Activated naive CD8-positive, alpha-beta T cell treated with anti-CD3 and anti-CD28 coated beads, Interleukin-2, amount 10 ng/mL, durations not matched to agents 7 days and 5 days (primary cell): Measurements from ENCODE around the gene SGMS2. TPM values are rescaled to one million over a fixed set of nuclear protein-coding genes. Genes with fewer than 3 reads are reported as not detected.
A peak's percentile ranks its signal among the peaks of the same experiment; 100 is the strongest.

Experiments
- ATAC-seq: fragments of 150-1000 bp; cut with Tn5 transposase; one replicate; pipeline ENCODE4 v1.10.0; 2021; ENCODE audit warnings: low read depth, moderate library complexity
- POLR2A ChIA-PET: fragments of 350-600 bp; sonication (Branson Sonifier 250); formaldehyde crosslinking; loops from one replicate; lab custom pipeline; 2021; ENCODE audit warnings: antibody characterized with exemption; lab: Charles Lee
- DNase-seq: peaks from one replicate; pipeline ENCODE4 v3.0.0; 2021
- H3K27ac Mint-ChIP-seq: one replicate; pipeline ENCODE4 v1.8.0; 2022; ENCODE audit warnings: mild to moderate bottlenecking, mixed read lengths
- H3K27me3 Mint-ChIP-seq: one replicate; pipeline ENCODE4 v1.8.0; 2022; ENCODE audit warnings: mild to moderate bottlenecking, moderate library complexity, mixed read lengths
- H3K36me3 Mint-ChIP-seq: one replicate; pipeline ENCODE4 v1.8.0; 2021; ENCODE audit warnings: mild to moderate bottlenecking, mixed read lengths
- H3K4me1 Mint-ChIP-seq: one replicate; pipeline ENCODE4 v1.8.0; 2021; ENCODE audit warnings: mixed read lengths
- H3K4me3 Mint-ChIP-seq: one replicate; pipeline ENCODE4 v1.8.0; 2022; ENCODE audit warnings: mild to moderate bottlenecking, moderate library complexity, mixed read lengths
- H3K9me3 Mint-ChIP-seq: one replicate; pipeline ENCODE4 v1.8.0; 2021; ENCODE audit warnings: mixed read lengths
- total RNA-seq, 2 experiments: library from RNA; stranded (reverse); gene quantifications; one replicate each; pipeline ENCODE4 v1.2.3, GENCODE V29; 2021

Gene SGMS2
- total RNA-seq = not detected

DNA sequence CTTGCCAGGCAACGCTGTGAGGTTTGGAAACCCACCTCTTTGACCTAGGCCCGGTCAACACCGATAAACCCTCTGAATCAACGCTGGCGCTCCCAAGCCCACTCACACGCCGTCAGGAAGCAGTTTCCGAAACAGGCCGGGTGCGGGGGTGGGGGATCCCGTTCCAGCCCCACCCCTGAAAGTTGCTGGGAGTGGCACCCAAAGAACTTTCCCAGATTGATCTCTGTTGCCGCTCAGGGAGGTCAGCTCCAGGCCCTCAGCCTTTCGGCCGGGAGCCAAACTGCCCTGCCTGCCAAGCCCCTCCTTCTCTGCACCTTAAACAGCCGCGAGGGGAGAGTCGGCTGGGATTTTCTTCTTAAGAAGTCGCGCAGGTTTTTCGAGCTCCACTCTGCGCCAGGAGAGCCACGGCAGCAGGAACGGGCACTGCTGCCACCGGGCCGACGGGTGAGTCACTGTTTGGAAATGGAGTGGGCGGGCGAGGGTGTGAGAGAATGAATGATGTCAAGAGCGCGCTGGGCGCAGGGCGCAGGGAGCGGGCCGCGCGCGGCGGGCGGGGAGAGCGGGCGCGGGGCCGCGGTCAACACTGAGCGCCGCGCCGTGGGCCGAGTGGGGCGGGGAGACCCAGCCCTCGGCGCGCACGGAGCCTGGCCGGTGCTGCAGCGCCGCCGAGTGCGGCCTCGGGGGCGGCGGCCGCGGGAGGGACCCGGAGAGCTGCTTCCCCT is at the start of gene SGMS2:
SGMS2 (plus strand) TSS at position 583 of the 722 bp plus-strand sequence. CDS start 70,622 bp downstream, outside the sequence.
- peak within 1 kb of the TSS; percentile 84 for H3K4me3 Mint-ChIP-seq
- H3K9me3 Mint-ChIP-seq = no peaks in the 10 kb centered on the region
- POLR2A ChIA-PET = no interaction called here
- H3K4me1 Mint-ChIP-seq = peaks cover 5% of the 10 kb centered on the region
- ATAC-seq = peak; percentile 79
- no peaks in the 10 kb centered on the region for H3K36me3 Mint-ChIP-seq
- no peak within 1 kb of the TSS for H3K27ac Mint-ChIP-seq
- peaks cover 67% of the 10 kb centered on the region for H3K27me3 Mint-ChIP-seq
- DNase-seq = peak; percentile 49

DNA sequence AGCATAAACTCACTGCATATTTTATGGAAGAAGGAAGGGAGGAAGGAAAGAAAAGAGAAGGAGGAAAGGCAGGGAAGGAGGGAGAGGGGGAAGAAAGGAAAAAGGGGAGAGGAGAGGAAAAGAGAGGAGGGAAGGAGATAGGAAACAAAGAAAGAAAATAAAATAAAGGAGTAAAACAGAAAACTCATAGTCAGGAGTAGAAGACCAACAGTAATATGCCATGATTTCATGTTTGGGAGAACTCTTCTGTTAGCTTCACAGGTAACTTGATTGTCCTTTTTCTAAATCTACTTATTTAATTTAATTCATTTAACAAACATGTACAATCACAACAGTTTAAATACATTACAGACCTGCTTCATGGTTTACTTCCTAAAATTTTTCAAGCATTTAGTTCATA is 46.8 kb upstream of the SGMS2 start:
- no peak overlapping the region for H3K4me3 Mint-ChIP-seq
- DNase-seq (no peak), ATAC-seq (no peak)
- peaks cover 2% of the 10 kb centered on the region for H3K36me3 Mint-ChIP-seq
- POLR2A ChIA-PET = no interaction called here
- H3K27ac Mint-ChIP-seq = no peak overlapping the region
- peaks cover 3% of the 10 kb centered on the region for H3K27me3 Mint-ChIP-seq
- no peaks in the 10 kb centered on the region for H3K4me1 Mint-ChIP-seq
- peaks cover 8% of the 10 kb centered on the region for H3K9me3 Mint-ChIP-seq

DNA sequence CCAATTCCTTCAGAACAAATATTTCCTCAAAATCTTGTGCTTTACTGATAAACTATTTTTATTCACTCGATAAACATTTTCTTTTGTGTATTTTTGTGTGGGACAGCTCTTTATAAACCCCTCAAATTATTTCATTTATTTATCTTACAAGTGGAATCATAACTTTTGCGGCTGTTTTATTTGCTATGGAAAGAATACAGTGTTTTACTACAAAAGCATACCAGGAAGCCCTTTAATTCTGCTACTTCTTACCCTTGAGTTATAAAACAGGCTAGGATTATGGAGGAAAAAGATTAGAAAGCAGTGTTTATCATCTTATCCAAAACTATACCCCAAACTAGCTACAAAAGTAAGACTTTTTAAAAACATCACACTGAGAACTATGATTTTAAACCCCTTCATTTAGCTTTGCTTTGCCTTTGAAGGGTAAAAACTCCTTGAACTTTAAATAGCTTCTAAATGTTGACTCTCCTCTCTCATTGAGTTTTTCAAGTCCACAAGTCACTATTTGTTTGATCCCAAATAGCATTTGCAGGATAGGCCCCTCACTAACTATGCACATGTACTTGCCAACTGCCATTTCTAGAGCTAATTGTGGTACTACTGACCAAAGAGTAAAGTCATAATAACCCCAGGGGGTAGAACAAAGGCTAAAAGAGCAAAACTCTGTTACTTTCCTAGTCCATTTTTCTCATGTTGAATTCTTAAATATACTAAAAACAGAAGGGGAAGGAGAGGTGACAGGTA is 45.8 kb upstream of the SGMS2 start:
- no peaks in the 10 kb centered on the region for H3K4me1 Mint-ChIP-seq
- no peak overlapping the region for H3K4me3 Mint-ChIP-seq
- ATAC-seq (no peak), DNase-seq (no peak)
- H3K27me3 Mint-ChIP-seq = peaks cover 3% of the 10 kb centered on the region
- H3K36me3 Mint-ChIP-seq = peaks cover 2% of the 10 kb centered on the region
- H3K9me3 Mint-ChIP-seq = peaks cover 8% of the 10 kb centered on the region
- POLR2A ChIA-PET = no interaction called here
- H3K27ac Mint-ChIP-seq = no peak overlapping the region

DNA sequence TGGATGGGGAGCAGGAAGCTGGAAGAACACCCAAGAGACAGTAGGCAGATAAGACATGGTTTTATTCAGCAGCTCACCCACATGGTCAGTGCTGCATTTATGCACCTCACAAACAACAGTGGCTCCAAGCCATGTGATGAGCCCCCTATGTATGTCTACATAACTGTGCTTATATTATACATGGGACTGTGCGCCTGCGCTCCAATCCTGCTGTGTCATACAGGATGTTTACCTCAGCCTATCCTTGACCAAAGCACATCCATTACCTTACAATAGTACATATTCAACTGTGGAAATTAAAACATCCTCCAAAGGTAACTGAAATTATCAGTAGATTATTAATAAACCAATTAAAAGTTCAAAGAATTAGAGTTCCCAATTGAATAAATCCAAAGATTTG is 44.1 kb upstream of the SGMS2 start:
- H3K4me1 Mint-ChIP-seq = no peaks in the 10 kb centered on the region
- no peak overlapping the region for H3K27ac Mint-ChIP-seq
- H3K9me3 Mint-ChIP-seq = peaks cover 8% of the 10 kb centered on the region
- peaks cover 3% of the 10 kb centered on the region for H3K27me3 Mint-ChIP-seq
- DNase-seq (no peak), ATAC-seq (no peak)
- POLR2A ChIA-PET = no interaction called here
- H3K4me3 Mint-ChIP-seq = no peak overlapping the region
- H3K36me3 Mint-ChIP-seq = peaks cover 2% of the 10 kb centered on the region

DNA sequence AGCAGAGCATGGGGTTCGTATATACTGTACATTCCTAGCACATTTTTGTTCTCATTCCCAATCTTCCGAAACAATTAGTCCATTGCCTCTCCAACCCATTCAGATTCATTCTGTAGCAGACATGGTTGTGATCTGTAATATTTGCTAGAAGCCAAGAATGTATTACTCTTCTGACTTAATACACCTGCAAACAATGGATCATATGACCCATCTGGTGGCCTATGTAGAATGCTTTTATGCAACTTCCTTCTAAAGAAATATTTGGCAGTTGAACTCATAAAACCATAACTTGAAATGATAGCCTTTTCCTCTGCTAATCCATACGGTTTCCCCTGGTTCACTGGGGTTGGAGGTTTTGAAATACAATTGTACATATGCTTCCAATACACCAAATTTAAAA is 32.8 kb upstream of the SGMS2 start:
- DNase-seq (no peak), ATAC-seq (no peak)
- Mint-ChIP-seq H3K36me3 (peaks cover 2% of the 10 kb centered on the region), H3K27ac (no peak overlapping the region), H3K27me3 (no peaks in the 10 kb centered on the region), H3K4me3 (no peak overlapping the region), H3K4me1 (no peaks in the 10 kb centered on the region), H3K9me3 (peaks cover 6% of the 10 kb centered on the region)
- POLR2A ChIA-PET = no interaction called here

DNA sequence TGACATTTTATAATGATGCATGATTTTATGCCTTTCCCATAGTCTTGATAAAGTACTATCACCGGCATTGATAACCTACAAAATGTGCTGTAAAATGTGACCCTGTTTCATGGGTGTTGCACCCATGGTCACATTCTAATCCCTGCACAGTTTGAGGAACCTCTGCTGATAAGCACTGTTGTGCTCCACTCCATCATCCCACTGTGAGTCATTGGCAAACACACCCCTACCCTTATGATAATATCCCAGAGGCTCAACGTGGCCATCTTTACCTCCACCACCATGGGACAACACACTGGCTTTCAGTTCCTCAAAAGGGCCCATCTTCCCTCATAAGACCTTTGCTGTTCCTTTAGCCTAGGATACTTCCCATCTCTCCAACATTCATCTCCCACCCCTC is 32.0 kb upstream of the SGMS2 start:
- H3K36me3 Mint-ChIP-seq = no peaks in the 10 kb centered on the region
- POLR2A ChIA-PET = no interaction called here
- H3K9me3 Mint-ChIP-seq = no peaks in the 10 kb centered on the region
- no peaks in the 10 kb centered on the region for H3K4me1 Mint-ChIP-seq
- DNase-seq (no peak), ATAC-seq (no peak)
- H3K27me3 Mint-ChIP-seq = no peaks in the 10 kb centered on the region
- no peak overlapping the region for H3K4me3 Mint-ChIP-seq
- H3K27ac Mint-ChIP-seq = no peak overlapping the region

DNA sequence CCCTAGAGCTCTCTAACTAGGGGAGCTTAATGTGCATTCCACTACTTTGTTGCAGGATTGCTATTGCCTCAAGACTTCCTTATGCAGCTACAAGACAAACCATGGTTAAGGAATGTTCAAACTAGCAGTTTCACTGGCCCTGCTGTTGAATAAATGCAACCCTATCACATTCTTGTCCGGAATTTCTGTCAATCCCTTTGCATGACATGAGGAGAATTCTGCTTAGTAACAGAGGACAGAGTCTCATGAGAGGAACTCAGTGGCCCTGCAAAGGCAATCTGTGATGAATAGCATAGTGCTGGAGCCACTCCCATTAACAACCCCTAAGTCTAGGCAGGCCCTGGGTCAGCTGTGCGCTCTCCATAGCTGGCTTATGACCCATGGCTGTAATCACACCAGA is 30.7 kb upstream of the SGMS2 start:
- Mint-ChIP-seq H3K27ac (no peak overlapping the region), H3K4me3 (no peak overlapping the region), H3K27me3 (no peaks in the 10 kb centered on the region), H3K36me3 (no peaks in the 10 kb centered on the region), H3K9me3 (no peaks in the 10 kb centered on the region), H3K4me1 (no peaks in the 10 kb centered on the region)
- ATAC-seq (no peak), DNase-seq (no peak)
- POLR2A ChIA-PET = no interaction called here

DNA sequence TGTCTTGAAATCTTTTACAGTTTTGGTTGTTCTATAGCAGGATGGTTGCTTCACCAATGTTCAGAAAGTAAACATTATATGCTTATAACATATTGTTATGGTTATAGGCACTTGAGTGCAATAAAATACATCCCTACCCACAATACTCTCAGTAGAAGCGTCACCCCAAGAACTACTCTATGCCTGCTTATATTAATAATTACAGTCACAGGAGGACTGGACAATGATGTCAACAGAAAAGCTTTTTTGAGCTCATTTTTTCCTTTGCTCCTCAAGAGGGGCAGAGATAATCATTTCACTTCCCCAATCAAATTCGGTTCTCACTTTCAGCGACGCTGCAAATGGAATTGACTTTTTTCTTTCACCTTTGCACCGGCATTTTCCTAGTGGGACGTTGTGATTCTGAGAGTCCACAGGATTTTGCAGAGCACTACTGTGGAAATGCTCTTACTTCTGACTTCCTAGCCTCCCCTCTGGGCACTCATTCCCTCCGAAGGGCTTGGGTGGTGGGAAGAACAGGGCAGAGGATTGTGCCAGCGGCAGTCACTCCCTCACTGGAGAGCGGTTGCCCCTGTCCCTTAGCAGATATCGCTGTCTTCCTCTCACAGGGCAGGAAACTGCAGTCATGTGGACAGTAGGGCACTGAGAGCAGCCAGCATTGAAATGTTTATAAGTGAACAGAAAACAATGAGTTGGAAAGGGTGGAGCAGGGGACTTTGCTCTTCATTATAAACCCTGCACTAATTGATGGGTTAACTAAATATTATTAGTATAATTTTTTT is 24.9 kb upstream of the SGMS2 start:
- no peak for DNase-seq
- no peak overlapping the region for H3K4me3 Mint-ChIP-seq
- H3K27ac Mint-ChIP-seq = no peak overlapping the region
- H3K4me1 Mint-ChIP-seq = no peaks in the 10 kb centered on the region
- POLR2A ChIA-PET = no interaction called here
- peaks cover 18% of the 10 kb centered on the region for H3K27me3 Mint-ChIP-seq
- no peaks in the 10 kb centered on the region for H3K36me3 Mint-ChIP-seq
- ATAC-seq = no peak
- H3K9me3 Mint-ChIP-seq = no peaks in the 10 kb centered on the region

DNA sequence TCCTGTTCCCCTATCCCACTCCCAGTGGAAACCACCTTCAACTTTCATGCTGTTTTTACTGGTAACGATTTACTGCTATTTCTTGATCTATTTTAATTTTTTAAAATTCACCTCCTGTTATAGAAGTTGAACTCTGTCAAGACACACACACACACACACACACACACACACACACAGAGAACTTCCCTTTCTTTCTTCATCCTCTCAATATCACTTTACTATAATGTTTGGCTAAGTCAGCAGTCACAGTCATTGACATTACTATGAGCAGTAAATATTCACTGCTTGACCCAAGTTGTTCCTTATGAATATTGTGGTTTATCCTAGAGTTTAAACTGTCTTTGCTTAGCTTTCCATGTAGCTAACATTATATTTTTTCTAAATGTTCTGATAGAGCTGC is 24.0 kb upstream of the SGMS2 start:
- no peak overlapping the region for H3K27ac Mint-ChIP-seq
- no peaks in the 10 kb centered on the region for H3K36me3 Mint-ChIP-seq
- POLR2A ChIA-PET = no interaction called here
- DNase-seq (no peak), ATAC-seq (no peak)
- H3K9me3 Mint-ChIP-seq = no peaks in the 10 kb centered on the region
- peaks cover 18% of the 10 kb centered on the region for H3K27me3 Mint-ChIP-seq
- no peaks in the 10 kb centered on the region for H3K4me1 Mint-ChIP-seq
- H3K4me3 Mint-ChIP-seq = no peak overlapping the region

DNA sequence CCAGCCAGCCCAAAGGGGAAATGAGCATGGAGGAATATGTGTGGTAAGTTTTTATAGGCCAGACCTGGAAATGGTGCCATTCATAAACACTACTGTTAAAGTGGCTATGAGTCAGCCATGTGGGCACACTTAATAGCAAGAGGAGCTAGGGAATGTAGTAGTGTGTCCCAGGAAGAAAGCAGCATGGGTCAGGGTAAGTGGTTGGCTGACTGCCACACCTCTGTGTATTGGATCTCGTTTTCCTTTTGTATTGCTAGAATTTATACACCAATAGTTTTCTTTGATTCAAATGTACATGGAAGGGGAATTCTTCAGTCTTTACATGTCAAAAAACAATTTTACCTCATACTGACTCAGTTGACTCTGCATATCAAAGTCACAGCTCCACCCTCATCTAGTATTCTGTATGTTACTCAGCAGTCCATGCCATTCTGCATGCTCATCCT is 22.9 kb upstream of the SGMS2 start:
- no peaks in the 10 kb centered on the region for H3K9me3 Mint-ChIP-seq
- POLR2A ChIA-PET = no interaction called here

DNA sequence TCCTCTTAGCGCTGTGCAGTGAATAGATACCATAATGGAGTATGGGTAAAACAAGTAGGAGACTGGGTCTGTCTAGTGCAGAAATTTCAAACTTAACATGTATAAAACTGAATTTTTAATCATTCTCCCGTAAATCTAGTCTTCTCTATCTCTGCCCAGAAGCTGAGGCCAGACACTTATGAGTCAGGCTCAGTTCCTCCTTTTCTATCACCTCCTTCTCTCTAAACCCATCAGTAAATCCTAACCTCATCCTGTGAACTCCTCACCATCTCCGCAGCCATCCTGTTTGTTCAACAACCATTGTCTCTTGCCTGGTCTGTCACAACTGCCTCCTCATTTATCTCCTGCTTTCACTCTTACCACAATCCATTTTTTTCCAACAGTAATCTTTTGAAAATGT is 19.8 kb upstream of the SGMS2 start:
- no peaks in the 10 kb centered on the region for H3K9me3 Mint-ChIP-seq
- no peaks in the 10 kb centered on the region for H3K36me3 Mint-ChIP-seq
- POLR2A ChIA-PET = no interaction called here
- H3K27me3 Mint-ChIP-seq = peaks cover 17% of the 10 kb centered on the region
- no peaks in the 10 kb centered on the region for H3K4me1 Mint-ChIP-seq
- H3K4me3 Mint-ChIP-seq = no peak overlapping the region
- DNase-seq (no peak), ATAC-seq (no peak)
- H3K27ac Mint-ChIP-seq = no peak overlapping the region

More for the DNA sequence above, 22.9 kb upstream of the SGMS2 start:
- Mint-ChIP-seq H3K36me3 (no peaks in the 10 kb centered on the region), H3K27me3 (peaks cover 18% of the 10 kb centered on the region), H3K4me3 (no peak overlapping the region), H3K27ac (no peak overlapping the region), H3K4me1 (no peaks in the 10 kb centered on the region)
- ATAC-seq (no peak), DNase-seq (no peak)

DNA sequence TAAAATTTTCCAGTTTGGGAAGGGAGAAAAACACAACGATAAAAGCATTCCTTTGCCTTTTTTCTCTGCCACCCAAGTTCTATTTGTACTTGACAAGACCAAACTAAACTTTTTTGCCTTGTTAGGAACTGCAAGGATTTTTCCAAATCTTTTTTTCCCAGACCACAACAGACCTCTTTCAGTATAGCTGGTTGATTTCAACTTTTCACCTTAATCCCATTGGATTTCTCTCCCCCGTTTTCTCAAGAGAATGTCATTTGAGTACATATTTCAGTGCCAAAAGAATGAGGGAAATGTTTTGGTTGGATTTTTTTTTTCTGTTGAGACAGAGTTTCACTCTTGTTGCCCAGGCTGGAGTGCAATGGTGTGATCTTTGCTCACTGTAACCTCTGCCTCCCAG is 18.5 kb upstream of the SGMS2 start:
- no peak for DNase-seq
- POLR2A ChIA-PET = no interaction called here
- H3K27ac Mint-ChIP-seq = no peak overlapping the region
- no peaks in the 10 kb centered on the region for H3K4me1 Mint-ChIP-seq
- ATAC-seq = no peak
- H3K36me3 Mint-ChIP-seq = no peaks in the 10 kb centered on the region
- H3K4me3 Mint-ChIP-seq = no peak overlapping the region
- H3K9me3 Mint-ChIP-seq = no peaks in the 10 kb centered on the region
- peaks cover 10% of the 10 kb centered on the region for H3K27me3 Mint-ChIP-seq

DNA sequence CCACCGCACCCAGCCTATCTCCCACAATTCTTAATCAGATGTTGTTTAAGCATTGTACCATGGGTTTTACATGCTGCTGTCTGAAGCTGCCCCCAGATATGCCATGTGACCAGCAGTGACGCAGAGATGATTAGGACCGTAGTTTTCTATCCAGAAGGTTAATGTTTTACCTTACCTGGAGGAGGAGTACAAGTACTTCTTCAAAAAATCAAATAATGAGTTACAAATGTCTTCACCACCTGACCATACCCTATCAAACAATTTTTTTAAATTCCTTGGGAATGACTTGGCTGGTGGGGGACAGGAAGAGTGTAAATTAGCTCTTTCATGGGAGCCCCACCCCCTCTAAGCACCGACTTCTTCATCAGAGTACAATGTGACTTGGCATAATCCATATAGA is 16.2 kb upstream of the SGMS2 start:
- peaks cover 7% of the 10 kb centered on the region for H3K27me3 Mint-ChIP-seq
- ATAC-seq = no peak
- DNase-seq = no peak
- no peaks in the 10 kb centered on the region for H3K36me3 Mint-ChIP-seq
- H3K9me3 Mint-ChIP-seq = no peaks in the 10 kb centered on the region
- H3K27ac Mint-ChIP-seq = no peak overlapping the region
- H3K4me1 Mint-ChIP-seq = no peaks in the 10 kb centered on the region
- no peak overlapping the region for H3K4me3 Mint-ChIP-seq
- POLR2A ChIA-PET = no interaction called here
